K562 (cell line): ENCODE data around the gene ATP6V0D1. TPM values are rescaled to one million over a fixed set of nuclear protein-coding genes. Genes with fewer than 3 reads are reported as not detected.

Source experiments
- CTCF ChIP-seq, 3 experiments: IDR thresholded peaks in 2 of 3; conservative IDR thresholded peaks in 1 of 3; 2 replicates each; pipeline ENCODE4 v1.5.1; 2011 to 2012; ENCODE audit warnings: low read length in 3 of 3, mild to moderate bottlenecking in 3 of 3, control low read depth in 2 of 3, improper control_type of control experiment in 1 of 3, inconsistent platforms in 1 of 3, low read depth in 1 of 3, mixed read lengths in 1 of 3, moderate library complexity in 1 of 3; ENCODE audit not compliant: insufficient read depth in 2 of 3
- CTCFL ChIP-seq: IDR thresholded peaks from 2 replicates; pipeline ENCODE4 v1.6.1; 2011; ENCODE audit warnings: borderline replicate concordance, low read depth, mild to moderate bottlenecking, moderate library complexity, low read length; ENCODE audit not compliant: insufficient read depth, poor library complexity, severe bottlenecking
- REST ChIP-seq, 2 experiments: fragments of 450-650 bp; formaldehyde crosslinking in 1 of 2; IDR thresholded peaks; 2 replicates each; pipeline versions ENCODE4 v1.4.0 to v1.6.1; 2014 to 2020; ENCODE audit warnings: mild to moderate bottlenecking in 2 of 2, borderline replicate concordance in 1 of 2, low read depth in 1 of 2
- SMARCB1 ChIP-seq: IDR thresholded peaks from 2 replicates; pipeline ENCODE4 v1.6.1; 2011; ENCODE audit warnings: improper control_type of control experiment, low read depth; ENCODE audit not compliant: insufficient read length
- STAG1 ChIP-seq: sonication (generic); formaldehyde crosslinking; IDR thresholded peaks from 2 replicates; pipeline ENCODE4 v1.5.0; 2020; ENCODE audit warnings: missing genetic modification reagents, borderline replicate concordance
- YY1 ChIP-seq, 3 experiments: IDR thresholded peaks; 2 replicates each; pipeline ENCODE4 v1.6.1; 2011; ENCODE audit warnings: low read length in 2 of 3, mild to moderate bottlenecking in 2 of 3, moderate library complexity in 2 of 3, borderline replicate concordance in 1 of 3, control low read depth in 1 of 3, low read depth in 1 of 3; ENCODE audit not compliant: insufficient read depth in 3 of 3, insufficient replicate concordance in 2 of 3, control insufficient read depth in 1 of 3, insufficient read length in 1 of 3; ENCODE audit errors: extremely low read depth in 1 of 3
- ZFP36 ChIP-seq: fragments of 150-350 bp; IDR thresholded peaks from 2 replicates; pipeline ENCODE4 v1.6.1; 2018; ENCODE audit warnings: low read length, low read depth; ENCODE audit not compliant: partially characterized antibody
- ZNF778 ChIP-seq: fragments of 450-650 bp; formaldehyde crosslinking; IDR thresholded peaks from 2 replicates; pipeline ENCODE4 v1.4.0; 2020; ENCODE audit warnings: mild to moderate bottlenecking, moderate library complexity
- polyA plus RNA-seq, 8 experiments: library from polyadenylated mRNA; depleted of rRNA in 4 of 8; stranded (reverse) in 5 of 8; unstranded in 3 of 8; fragments of >200 nt; fragmentation: Nextera tagmentation in 2 of 8; fragmentation: Illumina TruSeq in 1 of 8; extraction: Ambion mirVana in 2 of 8; extraction: Trizol in 1 of 8; gene quantifications; 2 replicates each; pipeline versions ENCODE4 v1.2.1 to v1.2.3, GENCODE V29; 2011 to 2014; ENCODE audit warnings: inconsistent platforms in 1 of 8, missing spikeins in 1 of 8
- total RNA-seq, 7 experiments: library from RNA; depleted of rRNA in 6 of 7; stranded (reverse); fragments of >200 nt in 6 of 7; fragmentation: Illumina TruSeq in 2 of 7; extraction: Trizol in 2 of 7; gene quantifications; 2 replicates each; pipeline versions ENCODE4 v1.2.1 to v1.2.3, GENCODE V29; 2011 to 2021; ENCODE audit warnings: low replicate concordance in 1 of 7

Gene ATP6V0D1
- total and polyA plus RNA-seq, 9 of the 15 experiments (the other 6 are each of a cell fraction or from before 2014, with no cell fraction given), result 23.2 to 69.7 (median 45.6) TPM

- TF ChIP-seq REST (IDR thresholded peaks at IDR 0.05; ENCODE audit: borderline replicate concordance) (peak; percentile 24; the same call in 1 of the 2 replicates), REST (CRISPR knock-in tag; IDR thresholded peaks at IDR 0.05; ENCODE audit: low read depth) (no peak), CTCFL (peak; percentile 69), SMARCB1 (no peak), ZFP36 (peak; percentile 96), YY1 (IDR thresholded peaks at IDR 0.05; ENCODE audit: borderline replicate concordance in 1 of 3, control insufficient read depth in 1 of 3, extremely low read depth in 1 of 3, insufficient read depth in 3 of 3, insufficient read length in 1 of 3, insufficient replicate concordance in 2 of 3, low read depth in 1 of 3, low read length in 2 of 3) (peak; percentile 27 to 71 (median 56)), STAG1 (CRISPR knock-in tag) (peak; percentile 8; the same call in 1 of the 2 replicates), CTCF (IDR thresholded peaks at IDR 0.05 in 2 of 3, conservative IDR thresholded peaks at IDR 0.05 in 1 of 3; ENCODE audit: insufficient read depth in 2 of 3, low read depth in 1 of 3, low read length in 3 of 3) (peak; percentile 70 to 77 (median 73)), ZNF778 (CRISPR knock-in tag) (no peak)
Measured at GRCh38 chr16:67447508-67448076, 33.4 kb downstream of the ATP6V0D1 start (continued).
